Keratinocyte (primary cell): ENCODE results near the gene L1CAM. TPM values are rescaled to one million over a fixed set of nuclear protein-coding genes. Genes with fewer than 3 reads are reported as not detected.

Experiments used
- DNase-seq: peaks from one replicate; pipeline ENCODE4 v3.0.0-alpha.2; 2011; ENCODE audit warnings: low read depth, missing footprints, low spot score
- FAIRE-seq: peaks from 2 replicates; lab custom pipeline; 2011; peaks lifted over from hg19 to GRCh38; lab: Jason Lieb, UNC
- H2AFZ ChIP-seq: 2 replicates; pipeline ENCODE4 v1.6.0; 2012; ENCODE audit warnings: low read length, control low read depth, inconsistent platforms; ENCODE audit not compliant: control insufficient read depth
- H3K27ac ChIP-seq: 2 replicates; pipeline ENCODE4 v1.5.1; 2011; ENCODE audit warnings: low read length; ENCODE audit not compliant: control insufficient read depth, insufficient read depth
- H3K27me3 ChIP-seq: 3 replicates; pipeline ENCODE4 v1.6.0; 2011; ENCODE audit warnings: low read length; ENCODE audit not compliant: control insufficient read depth, insufficient read depth; ENCODE audit errors: extremely low read depth
- H3K36me3 ChIP-seq, 2 experiments: 2 replicates in 1 of 2; 3 replicates in 1 of 2; pipeline ENCODE4 v1.5.1; 2011; ENCODE audit warnings: low read length in 2 of 2, mild to moderate bottlenecking in 1 of 2; ENCODE audit not compliant: control insufficient read depth in 2 of 2, insufficient read depth in 2 of 2; ENCODE audit errors: extremely low read depth in 1 of 2
- H3K4me1 ChIP-seq: 3 replicates; pipeline ENCODE4 v1.5.1; 2011; ENCODE audit warnings: low read length; ENCODE audit not compliant: control insufficient read depth, insufficient read depth; ENCODE audit errors: extremely low read depth
- H3K4me2 ChIP-seq: 3 replicates; pipeline ENCODE4 v1.6.0; 2011; ENCODE audit warnings: low read depth, low read length; ENCODE audit not compliant: control insufficient read depth, insufficient read depth; ENCODE audit errors: extremely low read depth
- H3K4me3 ChIP-seq, 3 experiments: fragments of 200-600 bp in 1 of 3; sonication (generic) in 1 of 3; 2 replicates in 2 of 3; 3 replicates in 1 of 3; pipeline ENCODE4 v1.5.1; 2011 to 2016; ENCODE audit warnings: low read length in 3 of 3, mild to moderate bottlenecking in 3 of 3, control low read depth in 2 of 3, inconsistent platforms in 1 of 3, low read depth in 1 of 3, mixed read lengths in 1 of 3, mixed run types in 1 of 3, moderate library complexity in 1 of 3; ENCODE audit not compliant: control insufficient read depth in 2 of 3, insufficient read depth in 2 of 3; ENCODE audit errors: extremely low read depth in 1 of 3
- H3K79me2 ChIP-seq: 2 replicates; pipeline ENCODE4 v1.6.0; 2012; ENCODE audit warnings: low read length; ENCODE audit not compliant: control insufficient read depth, insufficient read depth
- H3K9ac ChIP-seq: 3 replicates; pipeline ENCODE4 v1.6.0; 2011; ENCODE audit warnings: low read length; ENCODE audit not compliant: control insufficient read depth, insufficient read depth; ENCODE audit errors: extremely low read depth
- H3K9me1 ChIP-seq: 3 replicates; pipeline ENCODE4 v1.6.0; 2011; ENCODE audit warnings: low read length; ENCODE audit not compliant: control insufficient read depth, insufficient read depth; ENCODE audit errors: extremely low read depth
- H3K9me3 ChIP-seq: 2 replicates; pipeline ENCODE4 v1.5.1; 2012; ENCODE audit warnings: low read depth, low read length; ENCODE audit not compliant: control insufficient read depth
- H4K20me1 ChIP-seq: 3 replicates; pipeline ENCODE4 v1.6.0; 2011; ENCODE audit warnings: low read length; ENCODE audit not compliant: control insufficient read depth, insufficient read depth; ENCODE audit errors: extremely low read depth
- CTCF ChIP-seq, 3 experiments: IDR thresholded peaks in 1 of 3; conservative IDR thresholded peaks in 1 of 3; optimal IDR thresholded peaks in 1 of 3; 2 replicates in 2 of 3; 3 replicates in 1 of 3; pipeline versions ENCODE3 to v1.5.1; 2011; ENCODE audit warnings: low read length in 3 of 3, mild to moderate bottlenecking in 3 of 3, moderate library complexity in 2 of 3, control low read depth in 1 of 3, inconsistent platforms in 1 of 3; ENCODE audit not compliant: insufficient read depth in 2 of 3; ENCODE audit errors: extremely low read depth in 1 of 3
- EZH2 ChIP-seq: IDR thresholded peaks from one replicate; pipeline ENCODE4 v1.6.1; 2012; ENCODE audit warnings: inconsistent platforms, mild to moderate bottlenecking, low read length, moderate library complexity
- dilution Hi-C: fragments of 300-500 bp; cut with MboI; formaldehyde crosslinking; loops from one replicate; pipeline ENCODE4 v1.7.0; 2020; ENCODE audit warnings: low sequenced_read_pairs; ENCODE audit not compliant: extremely low pct_ligation_motif_present
- polyA plus RNA-seq, 5 experiments: library from polyadenylated mRNA; depleted of rRNA in 3 of 5; stranded (reverse) in 3 of 5; stranded (forward) in 1 of 5; unstranded in 1 of 5; fragments of >200 nt; gene quantifications; 1 replicate in 1 of 5; 2 replicates in 3 of 5; 3 replicates in 1 of 5; pipeline versions ENCODE4 v1.2.1 to v1.2.3, GENCODE V29; 2011 to 2012; ENCODE audit warnings: missing spikeins in 2 of 5, low read depth in 1 of 5, low replicate concordance in 1 of 5

The L1CAM gene
- polyA plus RNA-seq, 1 donor (not counting 4 experiments of a cell fraction or from before 2014, with no cell fraction given) = 18.2 TPM

- no peak overlapping the region for H2AFZ ChIP-seq
- H3K27me3 ChIP-seq = no peaks in the 10 kb centered on the region
- dilution Hi-C loops = no loop called here
- no peaks in the 10 kb centered on the region for H3K36me3 ChIP-seq
- no peaks in the 10 kb centered on the region for H3K4me1 ChIP-seq
- TF ChIP-seq CTCF (optimal IDR thresholded peaks at IDR 0.05 in 1 of 3, IDR thresholded peaks at IDR 0.05 in 1 of 3, conservative IDR thresholded peaks at IDR 0.05 in 1 of 3; ENCODE audit: extremely low read depth in 1 of 3, insufficient read depth in 2 of 3, low read length in 3 of 3) (no peak), EZH2 (no peak)
- H3K9ac ChIP-seq = no peak overlapping the region
- no peak overlapping the region for H3K4me2 ChIP-seq
- H3K9me1 ChIP-seq = no peaks in the 10 kb centered on the region
- H4K20me1 ChIP-seq = no peaks in the 10 kb centered on the region
- no peak for FAIRE-seq
- H3K9me3 ChIP-seq = no peaks in the 10 kb centered on the region
- no peaks in the 10 kb centered on the region for H3K79me2 ChIP-seq
- H3K4me3 ChIP-seq = no peak overlapping the region
- no peak for DNase-seq
- no peak overlapping the region for H3K27ac ChIP-seq
Measured at GRCh38 chrX:153853180-153853901, 32.6 kb downstream of the L1CAM start.

- Histone ChIP-seq H3K4me2 (no peak overlapping the region), H2AFZ (no peak overlapping the region), H3K4me3 (no peak overlapping the region), H3K36me3 (no peaks in the 10 kb centered on the region), H3K27me3 (no peaks in the 10 kb centered on the region), H3K4me1 (no peaks in the 10 kb centered on the region), H3K9ac (no peak overlapping the region), H3K27ac (no peak overlapping the region), H3K79me2 (no peaks in the 10 kb centered on the region), H3K9me1 (no peaks in the 10 kb centered on the region), H3K9me3 (no peaks in the 10 kb centered on the region), H4K20me1 (no peaks in the 10 kb centered on the region)
- dilution Hi-C loops = no loop called here
- no peak for FAIRE-seq
- DNase-seq = no peak
- TF ChIP-seq CTCF (optimal IDR thresholded peaks at IDR 0.05 in 1 of 3, IDR thresholded peaks at IDR 0.05 in 1 of 3, conservative IDR thresholded peaks at IDR 0.05 in 1 of 3; ENCODE audit: extremely low read depth in 1 of 3, insufficient read depth in 2 of 3, low read length in 3 of 3) (no peak), EZH2 (no peak)
Measured at GRCh38 chrX:153851981-153852380, 34.0 kb downstream of the L1CAM start.
